Measurements from ENCODE around the gene ENG.
"Not testable (repeated sequence)": the region's sequence is repeated elsewhere in the genome, so short reads cannot be mapped to it uniquely, and the experiment has no call there.

Gene ENG

GRCh38 chr9:127793093-127793708 is 61.3 kb downstream of the ENG start:
- DNase-seq (ENCODE audit: low spot score), result no peak

DNA sequence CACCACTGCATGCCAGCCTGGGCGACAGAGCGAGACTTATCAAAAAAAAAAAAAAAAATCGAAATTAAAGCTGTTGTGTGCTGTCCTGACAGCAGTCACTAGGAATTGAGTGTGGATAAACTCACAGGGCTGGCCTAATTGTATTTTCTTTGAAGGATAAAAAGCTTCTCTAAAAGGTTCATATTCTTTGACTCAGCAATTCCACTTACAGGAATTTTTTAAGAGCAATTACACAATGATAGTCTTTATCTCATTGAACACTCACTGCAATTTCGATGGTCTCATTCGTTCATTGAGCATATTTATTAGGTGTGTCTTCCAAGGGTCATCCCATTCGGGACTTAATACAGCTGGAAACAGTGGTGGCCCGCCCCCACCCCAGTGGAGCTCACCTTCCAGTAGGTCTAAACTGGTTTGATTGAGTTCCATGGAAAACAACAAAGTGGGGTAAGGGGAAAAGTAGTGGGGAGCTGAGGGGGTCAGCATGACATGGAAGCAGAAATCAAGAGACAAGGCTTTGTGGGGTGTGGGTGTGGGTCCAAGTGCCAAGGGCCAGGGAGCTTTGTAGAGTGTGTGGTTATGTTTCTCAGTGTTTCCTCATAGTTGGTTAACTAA is 61.9 kb downstream of the ENG start:
- no peak for DNase-seq (ENCODE audit: low spot score)

DNA sequence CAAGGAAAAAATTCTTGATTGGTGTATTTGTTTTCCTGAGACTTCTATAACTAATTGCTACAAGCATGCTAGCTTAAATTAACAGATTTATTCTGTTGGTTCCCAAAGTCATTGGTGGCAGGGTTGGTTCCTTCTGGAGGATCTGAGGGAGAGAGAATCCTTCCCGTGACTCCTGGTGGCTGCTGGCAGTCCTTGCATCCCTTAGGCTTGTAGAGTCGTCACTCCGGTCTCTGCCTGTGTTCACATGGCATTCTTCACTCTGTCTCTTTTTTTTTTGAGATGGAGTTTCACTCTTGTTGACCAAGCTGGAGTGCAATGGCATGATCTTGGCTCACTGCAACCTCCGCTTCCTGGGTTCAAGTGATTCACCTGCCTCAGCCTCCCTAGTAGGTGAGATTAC is 63.4 kb downstream of the ENG start:
- no peak for DNase-seq (ENCODE audit: low spot score)

GRCh38 chr9:127790094-127790855 is 64.2 kb downstream of the ENG start:
- DNase-seq (ENCODE audit: low spot score), result no peak

GRCh38 chr9:127789179-127789578 is 65.3 kb downstream of the ENG start:
- DNase-seq (ENCODE audit: low spot score), result no peak

DNA sequence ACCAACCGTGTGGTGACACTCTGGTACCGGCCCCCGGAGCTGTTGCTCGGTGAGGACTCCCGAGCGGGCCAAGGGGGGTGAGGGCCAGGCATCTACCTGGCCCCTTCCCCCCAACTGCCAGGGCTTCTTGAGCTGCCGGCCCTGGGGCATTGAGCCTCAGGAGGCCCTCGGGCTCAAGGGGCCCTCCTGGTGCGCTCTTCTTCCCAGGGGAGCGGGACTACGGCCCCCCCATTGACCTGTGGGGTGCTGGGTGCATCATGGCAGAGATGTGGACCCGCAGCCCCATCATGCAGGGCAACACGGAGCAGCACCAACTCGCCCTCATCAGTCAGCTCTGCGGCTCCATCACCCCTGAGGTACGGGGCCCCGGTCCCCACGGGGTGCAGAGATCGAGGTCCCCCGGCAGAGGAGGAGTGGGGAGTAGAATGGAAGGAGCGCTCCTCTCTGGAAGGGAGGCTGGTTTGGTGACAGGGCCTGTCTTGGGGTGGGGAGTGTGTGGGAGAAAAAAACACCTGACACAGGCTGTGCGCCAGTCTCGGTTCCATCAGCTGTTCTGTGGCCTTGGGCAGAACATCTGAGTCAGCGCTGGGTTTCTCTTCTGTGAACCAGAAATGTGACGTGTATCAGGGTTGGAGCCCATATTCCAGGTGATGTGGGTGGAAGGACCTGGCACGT is 66.0 kb downstream of the ENG start:
- DNase-seq (ENCODE audit: low spot score), result no peak

DNA sequence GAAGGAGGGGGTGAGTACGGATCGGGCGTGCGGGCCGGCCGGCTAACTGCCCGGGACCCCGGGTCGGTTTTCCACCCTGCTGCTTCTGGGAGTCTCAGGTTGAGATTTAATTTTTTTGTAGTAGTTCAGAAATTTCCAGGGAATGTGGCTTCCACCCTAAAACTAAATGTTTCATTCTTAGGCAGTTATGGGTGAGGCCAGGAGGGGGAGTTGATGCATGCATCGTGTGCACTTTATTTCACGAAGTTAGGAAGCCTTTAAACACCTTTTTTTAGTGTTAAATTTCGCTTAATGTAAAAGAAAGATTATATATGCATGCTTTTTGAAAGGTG is 67.7 kb downstream of the ENG start:
- DNase-seq (ENCODE audit: low spot score), result no peak

DNA sequence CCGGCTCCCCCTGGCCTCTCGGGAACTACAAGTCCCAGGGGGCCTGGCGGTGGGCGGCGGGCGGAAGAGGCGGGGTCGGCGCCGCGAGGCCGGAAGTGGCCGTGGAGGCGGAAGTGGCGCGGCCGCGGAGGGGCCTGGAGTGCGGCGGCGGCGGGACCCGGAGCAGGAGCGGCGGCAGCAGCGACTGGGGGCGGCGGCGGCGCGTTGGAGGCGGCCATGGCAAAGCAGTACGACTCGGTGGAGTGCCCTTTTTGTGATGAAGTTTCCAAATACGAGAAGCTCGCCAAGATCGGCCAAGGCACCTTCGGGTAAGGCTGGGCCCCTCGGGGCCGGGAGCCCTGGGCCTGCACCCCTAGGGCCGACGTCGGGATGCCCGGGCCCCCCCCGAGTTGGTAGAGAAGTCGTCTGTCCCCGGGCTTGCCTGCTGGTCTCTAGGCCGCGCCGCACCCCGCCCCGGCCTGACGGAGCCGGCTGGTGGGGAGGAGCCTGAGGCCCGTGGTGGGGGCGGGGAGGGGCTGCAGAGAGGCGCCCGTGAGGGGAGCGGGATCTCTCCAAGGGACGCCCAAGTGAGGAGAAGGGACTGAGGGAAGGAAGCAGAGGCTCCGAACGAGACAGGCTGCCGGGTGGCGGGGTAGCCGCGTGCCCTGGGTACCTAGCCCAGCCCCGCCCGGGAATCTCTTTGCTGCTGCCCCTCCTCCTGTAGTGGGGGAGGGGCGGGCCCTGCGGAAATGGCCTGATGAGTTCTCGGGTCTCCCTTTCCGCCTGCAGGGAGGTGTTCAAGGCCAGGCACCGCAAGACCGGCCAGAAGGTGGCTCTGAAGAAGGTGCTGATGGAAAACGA is 68.3 kb downstream of the ENG start, which contains the start of gene CDK9:
CDK9 (plus strand) TSS at position 102 of the 840 bp plus-strand sequence; CDS start at position 217, 115 bp downstream.
- DNase-seq (ENCODE audit: low spot score), result peak; percentile 86

- DNase-seq (ENCODE audit: low spot score), result peak; percentile 82
Measured at GRCh38 chr9:127785023-127785932, 69.2 kb downstream of the ENG start.

- DNase-seq (ENCODE audit: low spot score), result peak; percentile 33
Measured at GRCh38 chr9:127783111-127784008, 71.1 kb downstream of the ENG start.

- no peak for DNase-seq (ENCODE audit: low spot score)
Measured at GRCh38 chr9:127781806-127782205, 72.7 kb downstream of the ENG start.

DNA sequence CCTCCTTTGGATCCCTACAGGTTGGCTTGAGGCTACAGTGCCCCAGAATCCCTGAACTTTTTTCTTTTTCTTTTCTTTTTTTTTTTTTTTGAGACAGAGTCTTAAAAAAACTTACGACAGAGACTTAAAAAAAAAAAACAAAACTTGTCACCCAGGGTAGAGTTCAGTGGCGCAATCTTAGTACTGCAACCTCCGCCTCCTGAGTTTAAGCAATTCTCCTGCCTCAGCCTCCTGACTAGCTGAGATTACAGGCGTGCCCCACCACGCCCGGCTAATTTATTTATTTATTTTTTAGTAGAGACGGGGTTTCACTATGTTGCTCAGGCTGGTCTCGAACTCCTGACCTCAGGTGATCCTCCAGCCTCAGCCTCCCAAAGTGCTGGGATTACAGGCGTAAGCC is 73.5 kb downstream of the ENG start:
- not testable (repeated sequence) for DNase-seq (ENCODE audit: low spot score)

DNA sequence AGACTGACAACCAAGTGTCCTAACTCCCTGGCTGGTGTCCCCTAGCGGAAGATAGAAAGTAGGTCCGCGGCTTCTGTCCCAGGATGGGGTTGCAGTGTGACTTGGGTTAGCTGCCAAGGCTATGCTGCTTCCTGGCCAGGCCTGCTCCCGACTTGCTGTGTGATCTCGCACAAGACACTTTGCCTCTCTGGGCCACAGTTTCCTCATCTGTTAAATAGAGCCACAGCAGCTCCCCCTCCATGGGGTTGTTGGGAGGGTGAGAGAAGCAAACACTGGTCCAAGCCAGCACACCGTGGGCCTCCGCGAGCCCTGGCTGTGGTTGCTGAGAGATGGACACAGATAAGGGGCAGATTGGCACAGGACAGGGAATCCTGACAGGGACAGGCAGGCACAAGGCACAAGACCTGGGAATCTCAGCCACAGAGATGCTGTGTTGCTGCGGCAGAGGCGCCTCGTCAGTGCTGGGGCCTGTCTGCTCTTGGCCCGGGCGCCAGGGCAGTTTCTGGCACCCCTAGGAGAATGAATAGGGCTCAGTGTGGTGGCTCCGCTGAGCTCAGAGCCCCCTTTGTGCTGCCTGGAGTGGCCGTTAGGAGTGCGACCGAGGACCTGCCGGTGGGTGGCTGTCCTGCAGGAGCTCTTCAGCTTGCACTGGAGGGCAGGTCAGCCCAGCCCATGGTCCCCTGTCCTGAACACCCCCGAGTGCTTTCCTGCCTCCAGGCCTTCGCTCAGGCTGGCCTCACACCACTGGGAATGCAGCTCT is 74.2 kb downstream of the ENG start:
- peak; percentile 79 for DNase-seq (ENCODE audit: low spot score)

DNA sequence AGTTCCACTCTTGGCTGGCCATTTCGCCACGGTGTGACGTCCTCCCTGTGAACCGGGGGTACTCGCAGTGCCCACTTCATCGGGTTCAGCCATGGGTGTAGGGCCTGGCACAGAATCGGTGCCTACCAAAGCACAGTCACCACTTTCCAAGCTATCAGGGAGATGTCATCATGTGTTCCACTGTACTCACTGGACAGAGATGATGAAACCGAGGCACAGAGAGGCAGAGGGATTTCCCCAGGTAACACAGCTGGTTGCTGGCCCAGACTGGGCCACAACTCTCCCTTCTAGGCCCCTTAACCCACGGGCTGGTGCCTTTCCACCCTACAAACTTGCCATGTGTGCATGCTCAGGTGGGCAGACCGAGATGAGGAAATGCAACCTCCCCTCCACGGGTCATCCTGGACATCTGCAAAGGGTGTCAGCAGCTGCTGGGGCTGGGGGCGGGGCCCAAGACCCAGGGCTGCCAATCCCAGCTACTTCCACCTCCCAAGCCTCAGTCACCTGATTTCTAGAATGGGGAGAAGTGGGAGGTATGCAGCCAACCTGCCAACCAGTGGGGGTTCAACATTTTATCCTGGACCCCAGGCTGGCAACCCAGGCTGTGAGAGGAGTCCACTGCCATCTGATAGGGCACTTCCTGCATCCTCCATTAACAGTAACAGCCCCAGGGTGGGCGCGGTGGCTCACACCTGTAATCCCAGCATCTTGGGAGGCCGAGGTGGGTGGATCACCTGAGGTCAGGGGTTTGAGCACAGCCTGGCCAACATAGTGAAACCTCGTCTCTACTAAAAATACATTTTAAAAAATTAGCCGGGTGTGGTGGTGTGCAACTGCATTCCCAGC is 75.1 kb downstream of the ENG start:
- DNase-seq (ENCODE audit: low spot score), result no peak

- DNase-seq (ENCODE audit: low spot score), result no peak
Measured at GRCh38 chr9:127778280-127779135, 76.0 kb downstream of the ENG start, which contains the start of gene SH2D3C. Gene SH2D3C (minus strand): TSS chr9:127778666. CDS start chr9:127778627, 39 bp downstream.

DNA sequence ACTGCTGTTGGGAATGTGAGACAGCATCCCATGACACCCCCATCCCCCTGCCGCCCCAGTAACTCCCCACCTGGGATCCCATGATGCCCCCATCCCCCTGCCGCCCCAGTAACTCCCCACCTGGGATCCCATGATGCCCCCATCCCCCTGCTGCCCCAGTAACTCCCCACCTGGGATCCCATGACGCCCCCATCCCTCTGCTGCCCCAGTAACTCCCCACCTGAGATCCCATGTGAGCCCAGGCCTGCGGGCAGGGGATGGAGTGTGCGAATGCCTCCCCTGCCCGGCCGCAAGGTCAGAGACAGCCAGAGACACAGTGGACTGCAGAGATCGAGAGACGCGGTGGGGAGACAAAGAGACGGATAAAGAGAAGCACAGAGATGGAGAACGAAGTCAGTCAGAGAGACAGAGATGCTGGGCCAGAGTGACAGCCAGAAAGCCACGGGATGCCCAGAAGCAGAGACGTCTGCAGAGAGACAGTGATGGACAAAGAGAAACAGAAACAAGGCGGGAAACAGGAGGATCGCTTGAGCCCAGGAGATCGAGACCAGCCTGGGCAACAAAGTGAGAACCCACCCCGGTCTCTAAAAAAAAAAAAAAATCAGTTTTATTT is 77.0 kb downstream of the ENG start:
- DNase-seq (ENCODE audit: low spot score), result no peak

GRCh38 chr9:127776924-127777289 is 77.6 kb downstream of the ENG start:
- no peak for DNase-seq (ENCODE audit: low spot score)

Data from globus pallidus (tissue), 1 donor.